ENCODE data around the gene INSC. TPM values are rescaled to one million over a fixed set of nuclear protein-coding genes. Genes with fewer than 3 reads are reported as not detected.
A peak's percentile ranks its signal among the peaks of the same experiment; 100 is the strongest.

INSC gene
- total and polyA plus RNA-seq, 9 of the 15 experiments (the other 6 are each of a cell fraction or from before 2014, with no cell fraction given): not detected

GRCh38 chr11:15258433-15259165 lies 143.9 kb downstream of the INSC start:
- WGBS (ENCODE audit: insufficient coverage, low coverage, missing lambda C conversion rate): 2% methylated on average over 3 of the region's 3 CpGs
- TF ChIP-seq ZNF24 (IDR thresholded peaks at IDR 0.05) (no peak), CTCF (IDR thresholded peaks at IDR 0.05 in 2 of 3, conservative IDR thresholded peaks at IDR 0.05 in 1 of 3; ENCODE audit: insufficient read depth in 2 of 3, low read depth in 1 of 3, low read length in 3 of 3) (peak in 1 of 3 experiments; percentile 20; a peak in 1 of 6 replicates), NCOA4 (IDR thresholded peaks at IDR 0.05; ENCODE audit: partially characterized antibody) (no peak), KLF6 (CRISPR knock-in tag; IDR thresholded peaks at IDR 0.05; ENCODE audit: borderline replicate concordance) (no peak), ZSCAN32 (CRISPR knock-in tag; IDR thresholded peaks at IDR 0.05) (no peak)
- no peak overlapping the region for H3K4me2 ChIP-seq (ENCODE audit: insufficient read depth, low read length)
- DNase-seq (ENCODE audit: extremely low read depth in 1 of 4, low spot score in 3 of 4) (peak in 1 of 4 experiments; percentile 6), ATAC-seq (peak; percentile 55), FAIRE-seq (no peak)
- ChIA-PET CTCF (ENCODE audit: low intra/inter-chr PET ratio) (no interaction called here), POLR2A (no interaction called here)
- H3K4me3 ChIP-seq: no peak overlapping the region
- H3K36me3 ChIP-seq (ENCODE audit: control insufficient read depth, insufficient read depth, low read length): no peaks in the 10 kb centered on the region
- no peak overlapping the region for H2AFZ ChIP-seq (ENCODE audit: low read depth, low read length)
- no peaks in the 10 kb centered on the region for H3K27me3 ChIP-seq (ENCODE audit: control insufficient read depth in 2 of 2, insufficient read depth in 2 of 2, low read length in 2 of 2)
- H3K79me2 ChIP-seq (ENCODE audit: control insufficient read depth, insufficient read depth, low read length): no peaks in the 10 kb centered on the region
- H3K9me3 ChIP-seq (replicated peaks; ENCODE audit: control insufficient read depth, insufficient read depth, low read depth, low read length): no peaks in the 10 kb centered on the region
- H4K20me1 ChIP-seq (replicated peaks; ENCODE audit: control insufficient read depth, insufficient read depth, low read length): no peaks in the 10 kb centered on the region
- no peak overlapping the region for H3K27ac ChIP-seq (ENCODE audit: extremely low read depth, low read depth, low read length)
- in situ Hi-C loops (cut with MboI) (no loop called here), intact Hi-C loops (cut with micrococcal nuclease) (no loop called here)
- no peak overlapping the region for H3K9ac ChIP-seq (ENCODE audit: insufficient read depth in 1 of 2, low read depth in 2 of 2, low read length in 2 of 2)
- BruUV-seq (replicated peaks): no TSS peak
- no peaks in the 10 kb centered on the region for H3K9me1 ChIP-seq (ENCODE audit: control insufficient read depth, insufficient read depth, low read length)
- no peaks in the 10 kb centered on the region for H3K4me1 ChIP-seq (replicated peaks in 1 of 2; ENCODE audit: control insufficient read depth in 2 of 2, insufficient read depth in 2 of 2, low read length in 2 of 2)
